Mucosa of stomach (tissue), 1 donor: ENCODE measurements around the gene ARMC12.
A peak's percentile ranks its signal among the peaks of the same experiment; 100 is the strongest.

Experiments
- H3K27me3 ChIP-seq: one replicate; pipeline ENCODE4 v1.7.0; 2013; ENCODE audit warnings: mild to moderate bottlenecking, low read length; ENCODE audit not compliant: control insufficient read depth, insufficient read depth
- H3K36me3 ChIP-seq: one replicate; pipeline ENCODE4 v1.7.0; 2013; ENCODE audit warnings: low read length; ENCODE audit not compliant: control insufficient read depth, insufficient read depth
- H3K4me1 ChIP-seq: one replicate; pipeline ENCODE4 v1.7.0; 2013; ENCODE audit warnings: mild to moderate bottlenecking, low read length; ENCODE audit not compliant: control insufficient read depth, insufficient read depth
- H3K4me3 ChIP-seq: one replicate; pipeline ENCODE4 v1.7.0; 2013; ENCODE audit warnings: low read length
- H3K9ac ChIP-seq: one replicate; pipeline ENCODE4 v1.7.0; 2013; ENCODE audit warnings: mild to moderate bottlenecking, low read length, moderate library complexity
- H3K9me3 ChIP-seq: one replicate; pipeline ENCODE4 v1.7.0; 2013; ENCODE audit warnings: mild to moderate bottlenecking, low read length, moderate library complexity; ENCODE audit not compliant: control insufficient read depth
- donor health status: Pancreatic carcinoma.

The ARMC12 gene

DNA sequence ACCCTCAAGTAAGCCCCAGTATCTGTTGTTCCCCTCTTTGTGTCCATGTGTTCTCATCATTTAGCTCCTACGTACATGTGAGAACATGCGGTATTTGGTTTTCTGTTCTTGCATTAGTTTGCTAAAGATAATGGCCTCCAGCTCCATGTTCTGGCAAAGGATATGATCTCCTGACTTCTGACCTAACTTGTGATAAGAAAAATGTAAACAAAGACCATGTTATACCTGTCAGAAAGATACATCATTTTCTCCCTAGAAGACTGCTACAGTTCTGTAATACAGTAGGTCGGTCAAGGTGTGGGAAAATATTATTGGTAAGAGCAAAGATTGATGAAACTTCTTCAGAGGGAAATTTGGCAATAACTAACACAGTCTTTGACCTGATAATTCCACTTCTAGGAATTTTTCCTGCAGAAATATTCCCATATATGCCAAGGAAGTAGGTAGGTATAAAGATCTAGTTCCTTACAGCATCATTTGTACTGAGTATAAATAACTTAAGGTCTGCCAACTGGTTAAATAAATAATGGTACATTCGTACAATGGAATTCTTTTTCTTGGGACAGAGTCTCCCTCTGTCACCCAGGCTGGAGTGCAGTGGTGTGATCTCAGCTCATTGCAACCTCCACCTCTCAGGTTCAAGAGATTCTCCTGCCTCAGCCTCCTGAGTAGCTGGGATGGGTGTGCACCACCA lies 29.0 kb upstream of the ARMC12 start:
- Histone ChIP-seq H3K4me1 (no peaks in the 10 kb centered on the region), H3K4me3 (no peak overlapping the region), H3K9me3 (no peaks in the 10 kb centered on the region), H3K9ac (no peak overlapping the region), H3K36me3 (no peaks in the 10 kb centered on the region), H3K27me3 (no peaks in the 10 kb centered on the region)

DNA sequence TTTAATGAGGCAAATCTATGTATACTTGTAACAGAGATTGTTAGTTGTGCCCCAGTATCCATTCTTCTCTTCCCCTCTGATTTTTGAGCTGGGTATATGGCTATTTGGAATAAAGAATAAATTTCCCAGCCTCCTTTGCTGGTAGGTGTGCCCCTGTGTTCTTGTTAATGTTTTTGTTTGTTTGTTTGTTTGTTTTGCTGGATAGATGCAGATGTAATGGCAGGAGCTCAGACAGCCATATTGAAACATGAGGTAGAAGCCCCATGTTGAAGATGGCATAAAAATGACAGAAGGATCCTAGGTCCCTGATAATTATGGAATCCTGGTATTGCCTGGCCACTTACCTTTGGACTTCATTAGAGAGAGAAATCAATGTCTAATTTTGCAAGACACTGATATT lies 28.2 kb upstream of the ARMC12 start:
- H3K36me3 ChIP-seq = no peaks in the 10 kb centered on the region
- H3K27me3 ChIP-seq = no peaks in the 10 kb centered on the region
- no peaks in the 10 kb centered on the region for H3K4me1 ChIP-seq
- H3K9me3 ChIP-seq = no peaks in the 10 kb centered on the region
- H3K4me3 ChIP-seq = no peak overlapping the region
- H3K9ac ChIP-seq = no peak overlapping the region

DNA sequence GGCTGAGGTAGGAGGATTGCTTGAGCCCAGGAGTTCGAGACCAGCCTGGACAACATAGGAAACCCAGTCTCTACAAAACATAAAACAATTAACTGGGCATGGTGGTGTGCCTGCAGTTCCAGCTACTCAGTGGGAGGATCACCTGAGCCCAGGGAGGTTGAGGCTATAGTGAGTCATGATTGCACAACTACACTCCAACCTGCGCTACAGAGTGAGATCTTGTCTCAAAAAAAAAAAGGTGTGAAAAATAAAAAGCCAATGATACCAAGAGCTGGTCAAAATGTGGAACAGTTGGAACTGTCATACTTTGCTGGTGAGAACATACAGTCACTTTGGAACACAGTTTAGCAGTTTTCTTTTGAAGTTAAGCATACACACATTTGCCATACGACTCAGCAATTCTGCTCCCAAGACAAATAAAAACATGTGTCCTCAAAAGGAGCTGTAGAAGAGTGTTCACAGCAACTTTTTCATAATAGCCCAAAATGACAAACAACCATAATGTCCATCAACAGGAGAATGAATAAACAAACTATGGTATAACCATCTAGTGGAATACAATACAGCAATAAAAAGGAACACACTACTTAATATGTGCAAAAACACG lies 26.5 kb upstream of the ARMC12 start:
- no peak overlapping the region for H3K9ac ChIP-seq
- H3K4me3 ChIP-seq = no peak overlapping the region
- H3K9me3 ChIP-seq = no peaks in the 10 kb centered on the region
- no peaks in the 10 kb centered on the region for H3K4me1 ChIP-seq
- no peaks in the 10 kb centered on the region for H3K27me3 ChIP-seq
- no peaks in the 10 kb centered on the region for H3K36me3 ChIP-seq

DNA sequence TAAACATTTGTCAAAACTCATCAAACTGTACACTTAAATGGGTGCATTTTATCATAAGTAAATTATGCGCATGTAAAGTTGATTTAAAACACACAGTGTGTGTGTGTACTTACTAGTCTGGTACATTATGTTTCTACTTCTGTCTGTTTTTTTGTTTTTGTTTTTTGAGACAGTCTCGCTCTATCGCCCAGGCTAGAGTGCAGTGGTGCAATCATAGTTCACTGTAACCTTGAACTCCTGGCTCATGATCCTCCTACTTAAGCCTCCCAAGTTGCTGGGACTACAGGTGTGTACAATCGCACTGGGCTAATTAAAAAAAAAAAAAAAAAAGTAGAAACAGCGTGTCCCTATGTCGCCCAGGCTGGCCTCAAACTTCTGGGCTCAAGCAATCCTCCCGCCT lies 25.1 kb upstream of the ARMC12 start:
- Histone ChIP-seq H3K36me3 (no peaks in the 10 kb centered on the region), H3K4me1 (no peaks in the 10 kb centered on the region), H3K9ac (no peak overlapping the region), H3K27me3 (no peaks in the 10 kb centered on the region), H3K9me3 (no peaks in the 10 kb centered on the region), H3K4me3 (no peak overlapping the region)

DNA sequence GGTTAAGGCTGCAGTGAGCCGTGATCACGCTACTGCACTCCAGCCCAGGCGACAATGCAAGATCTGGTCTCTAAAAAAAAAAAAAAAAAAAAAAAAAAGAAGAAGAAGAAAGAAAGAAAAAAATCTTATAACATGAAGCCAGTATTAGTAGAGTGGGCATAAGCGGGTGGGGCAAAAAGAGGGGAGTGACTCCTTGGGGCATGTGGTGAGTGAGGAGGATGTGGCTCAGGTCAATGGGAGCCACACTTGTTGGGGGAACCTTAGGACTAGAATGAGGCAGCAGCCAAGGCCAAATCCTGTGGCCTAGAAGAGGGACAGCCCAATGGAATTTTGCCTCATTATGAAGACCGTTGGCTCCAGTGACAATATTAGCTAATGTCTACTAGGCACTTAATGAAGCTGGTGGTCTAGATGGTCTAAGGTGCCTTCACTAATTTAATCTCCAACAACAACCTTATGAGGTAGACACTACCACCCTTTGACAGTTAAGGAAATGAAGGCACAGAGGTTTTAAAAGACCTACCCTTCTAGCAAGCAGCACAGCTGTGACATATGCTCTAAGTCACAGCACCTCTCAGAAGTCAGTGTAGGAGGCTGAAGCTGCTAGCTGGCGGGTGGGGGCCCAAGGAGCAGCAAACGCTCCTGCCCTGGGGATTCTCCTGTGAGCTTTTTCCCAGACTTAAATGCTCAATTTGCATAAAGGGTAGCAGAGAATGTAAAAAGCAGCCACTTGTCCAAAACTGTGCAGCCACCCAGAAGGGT lies 23.6 kb upstream of the ARMC12 start:
- H3K4me1 ChIP-seq = no peaks in the 10 kb centered on the region
- no peak overlapping the region for H3K4me3 ChIP-seq
- H3K9ac ChIP-seq = no peak overlapping the region
- no peaks in the 10 kb centered on the region for H3K36me3 ChIP-seq
- H3K9me3 ChIP-seq = no peaks in the 10 kb centered on the region
- H3K27me3 ChIP-seq = no peaks in the 10 kb centered on the region

DNA sequence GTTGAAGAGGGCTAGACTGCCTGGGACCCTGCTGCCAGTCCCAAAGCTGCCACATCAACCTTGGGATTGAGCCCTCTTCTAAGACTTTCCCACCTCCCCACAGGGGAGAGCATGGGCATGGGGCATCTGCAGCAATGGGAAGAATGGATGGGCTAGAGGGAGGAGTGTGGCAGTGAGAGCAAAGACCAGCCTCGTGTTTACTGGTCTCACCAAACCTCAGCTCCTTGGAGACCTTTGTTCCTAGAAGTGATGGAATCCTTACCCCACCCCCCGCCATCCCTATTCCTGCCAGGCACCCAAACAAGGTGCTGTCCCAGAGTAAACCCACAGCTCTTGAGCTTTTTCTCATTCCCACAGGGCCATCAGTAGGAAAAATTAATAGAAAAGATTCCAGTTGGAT lies 20.0 kb upstream of the ARMC12 start:
- no peak overlapping the region for H3K4me3 ChIP-seq
- H3K36me3 ChIP-seq = no peaks in the 10 kb centered on the region
- H3K9me3 ChIP-seq = no peaks in the 10 kb centered on the region
- H3K27me3 ChIP-seq = no peaks in the 10 kb centered on the region
- no peaks in the 10 kb centered on the region for H3K4me1 ChIP-seq
- no peak overlapping the region for H3K9ac ChIP-seq

DNA sequence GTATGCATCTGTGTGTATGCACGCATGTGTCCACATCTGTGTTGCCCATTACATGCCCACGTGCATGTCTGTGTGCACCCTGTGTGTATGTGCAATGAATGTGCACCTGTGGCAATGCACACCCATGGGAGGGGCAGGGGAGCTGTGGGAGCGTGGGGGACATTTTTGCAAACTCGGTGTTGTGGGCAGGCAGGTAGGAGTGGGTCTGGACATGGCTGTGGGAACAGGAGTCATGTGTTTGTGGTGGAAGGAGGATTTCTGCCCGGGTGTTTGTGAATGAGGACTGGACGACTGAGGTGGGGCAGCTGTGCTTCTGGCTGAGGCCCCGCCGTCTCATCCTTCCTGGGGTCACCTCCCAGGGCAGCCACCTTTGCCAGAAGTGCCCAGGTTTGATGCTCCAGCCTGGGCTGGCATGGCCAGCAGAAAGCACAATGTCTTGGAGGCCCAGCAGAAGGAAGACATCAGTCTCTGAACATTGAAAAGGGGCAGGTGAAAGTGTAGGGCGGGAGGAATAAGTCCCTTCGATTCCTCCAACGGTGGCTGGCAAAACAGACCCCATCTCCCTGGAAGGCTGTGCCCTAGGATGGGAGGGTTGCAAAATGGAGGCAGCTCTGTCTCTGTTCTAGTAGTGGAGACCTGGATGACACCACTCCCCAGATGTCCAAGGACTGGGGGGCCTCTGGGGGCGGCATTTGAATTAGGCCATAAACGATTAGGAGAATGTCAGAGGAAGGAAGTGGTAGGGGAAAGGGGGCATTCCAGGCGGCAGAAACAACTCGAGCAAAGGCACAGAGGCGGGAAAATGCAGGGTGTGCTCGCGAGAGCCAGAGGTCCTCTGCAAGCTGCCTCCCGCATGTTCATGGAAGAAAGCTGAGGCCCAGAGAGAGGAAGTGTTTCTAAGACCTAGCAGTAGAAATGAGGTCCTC lies 19.1 kb upstream of the ARMC12 start:
- Histone ChIP-seq H3K27me3 (no peaks in the 10 kb centered on the region), H3K36me3 (no peaks in the 10 kb centered on the region), H3K4me3 (no peak overlapping the region), H3K9me3 (no peaks in the 10 kb centered on the region), H3K4me1 (peaks cover 7% of the 10 kb centered on the region), H3K9ac (peak overlapping the region; percentile 49)

DNA sequence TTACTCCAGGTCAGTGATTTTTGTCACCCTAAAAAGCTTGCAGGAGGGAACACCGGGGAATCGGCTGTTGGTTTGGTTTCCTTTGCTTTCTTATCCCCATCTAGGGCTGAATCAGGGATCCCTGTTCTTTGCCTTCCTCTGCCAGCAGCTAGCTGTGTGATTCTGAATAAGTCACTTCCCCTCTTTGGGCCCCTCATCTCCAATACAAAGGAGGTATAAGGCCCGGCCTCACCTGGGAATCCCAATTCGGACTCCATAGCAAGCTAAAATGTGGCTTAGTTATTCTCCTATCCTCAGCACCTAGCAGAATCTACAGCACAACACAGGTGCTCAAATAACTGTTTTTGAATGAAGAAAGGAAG lies 18.5 kb upstream of the ARMC12 start:
- no peaks in the 10 kb centered on the region for H3K27me3 ChIP-seq
- H3K9ac ChIP-seq = peak overlapping the region; percentile 49
- H3K4me3 ChIP-seq = no peak overlapping the region
- no peaks in the 10 kb centered on the region for H3K9me3 ChIP-seq
- H3K4me1 ChIP-seq = peaks cover 8% of the 10 kb centered on the region
- H3K36me3 ChIP-seq = no peaks in the 10 kb centered on the region

DNA sequence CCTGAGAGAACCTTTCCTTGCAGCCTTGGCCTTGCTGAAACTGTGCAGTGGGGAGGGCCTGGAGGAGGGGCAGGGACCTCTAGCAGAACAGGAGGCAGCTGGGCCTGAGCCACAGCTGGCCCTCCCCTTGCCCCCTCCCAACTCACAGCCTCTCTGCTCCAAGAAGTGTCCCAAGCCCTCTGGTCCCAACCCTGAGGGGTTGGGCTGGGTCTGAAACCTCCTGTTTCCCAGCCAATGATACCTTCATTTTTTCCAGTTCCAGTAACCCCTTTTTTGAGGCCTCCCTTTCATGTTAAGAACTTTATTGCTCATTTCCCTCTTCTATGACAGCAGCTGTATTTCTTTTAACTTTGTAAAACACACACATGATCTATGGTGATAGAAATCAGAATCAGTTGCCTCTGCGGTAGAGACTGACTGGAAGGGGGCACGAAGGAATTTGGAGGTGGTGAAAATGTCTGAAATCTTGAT lies 17.9 kb upstream of the ARMC12 start:
- no peaks in the 10 kb centered on the region for H3K27me3 ChIP-seq
- H3K9ac ChIP-seq = peak overlapping the region; percentile 49
- H3K4me1 ChIP-seq = peaks cover 13% of the 10 kb centered on the region
- H3K4me3 ChIP-seq = no peak overlapping the region
- H3K36me3 ChIP-seq = no peaks in the 10 kb centered on the region
- no peaks in the 10 kb centered on the region for H3K9me3 ChIP-seq

DNA sequence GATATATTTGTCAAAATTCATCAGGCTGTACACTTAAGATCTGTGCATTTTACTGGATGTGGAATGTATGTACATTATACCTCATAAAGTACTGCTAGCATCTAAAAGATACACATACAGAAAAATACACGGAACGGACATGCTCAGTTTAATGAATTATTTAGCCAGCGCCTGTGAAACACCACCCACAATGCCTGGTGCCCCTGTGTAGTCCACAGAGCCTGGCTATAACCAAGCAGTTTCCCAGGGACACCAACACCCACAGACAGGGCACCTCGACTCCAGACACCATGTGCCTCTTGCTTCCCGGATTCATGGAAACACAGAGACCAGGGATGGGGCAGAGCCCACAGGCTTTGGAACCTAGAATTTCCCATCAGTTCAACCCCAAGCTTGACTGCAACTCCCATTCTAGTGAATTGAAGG lies 17.4 kb upstream of the ARMC12 start:
- peaks cover 15% of the 10 kb centered on the region for H3K4me1 ChIP-seq
- H3K36me3 ChIP-seq = no peaks in the 10 kb centered on the region
- H3K9me3 ChIP-seq = no peaks in the 10 kb centered on the region
- peak overlapping the region; percentile 49 for H3K9ac ChIP-seq
- no peaks in the 10 kb centered on the region for H3K27me3 ChIP-seq
- no peak overlapping the region for H3K4me3 ChIP-seq

DNA sequence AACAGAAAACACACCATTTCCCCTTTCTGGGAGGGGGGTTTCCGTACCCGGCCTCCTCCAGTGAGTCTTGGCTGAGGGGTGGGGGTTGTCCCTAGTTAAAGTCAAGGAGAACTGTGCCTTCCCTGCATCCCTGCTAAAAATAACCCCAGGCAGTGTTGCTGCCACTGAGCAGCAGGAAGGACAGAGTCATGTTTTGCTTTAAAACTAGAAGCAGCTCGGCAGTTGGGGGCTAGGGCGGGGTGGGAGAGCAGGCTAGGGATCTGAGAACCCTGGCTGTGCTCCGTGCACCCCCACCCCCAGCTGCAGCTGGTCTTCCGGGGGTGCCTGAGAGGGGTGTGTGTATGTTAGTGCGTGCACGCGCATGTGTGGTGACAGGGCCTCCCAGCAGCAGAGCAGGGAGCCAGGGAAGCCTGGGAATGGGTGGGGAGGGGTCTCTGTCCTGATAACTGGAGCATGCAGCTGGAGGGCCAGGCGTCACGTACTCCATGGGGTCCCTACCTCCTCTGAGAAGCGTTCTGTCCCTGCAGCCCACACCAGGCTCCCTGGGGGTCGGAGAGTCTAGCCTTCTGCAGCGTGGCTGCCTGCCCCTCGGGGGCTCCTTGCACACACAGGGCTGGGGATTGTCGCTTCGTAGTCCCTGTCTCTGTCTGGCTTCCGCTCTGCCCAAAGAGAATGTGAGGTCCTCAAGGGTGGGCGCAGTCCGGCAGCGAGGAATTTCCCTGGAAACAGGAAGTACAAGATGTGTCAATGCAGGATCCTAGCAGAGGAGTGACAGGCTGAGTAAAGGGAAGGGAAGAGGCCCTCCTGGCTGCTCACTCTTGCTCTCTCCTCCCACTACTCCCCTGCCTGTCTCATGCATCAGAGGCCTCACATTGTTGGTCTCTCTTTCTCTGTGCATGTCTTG lies 16.8 kb upstream of the ARMC12 start:
- peaks cover 20% of the 10 kb centered on the region for H3K4me1 ChIP-seq
- no peaks in the 10 kb centered on the region for H3K36me3 ChIP-seq
- no peaks in the 10 kb centered on the region for H3K9me3 ChIP-seq
- H3K4me3 ChIP-seq = no peak overlapping the region
- peak overlapping the region; percentile 49 for H3K9ac ChIP-seq
- no peaks in the 10 kb centered on the region for H3K27me3 ChIP-seq
